Thyroid gland (tissue), 4 donors: ENCODE data around the gene SND1. TPM values are rescaled to one million over a fixed set of nuclear protein-coding genes. Genes with fewer than 3 reads are reported as not detected.
"Not testable (repeated sequence)": the region's sequence is repeated elsewhere in the genome, so short reads cannot be mapped to it uniquely, and the experiment has no call there.

Experiments used
- DNase-seq, 2 donors: peaks; one replicate each; pipeline ENCODE4 v3.0.0-alpha.2; 2019
- H3K27ac ChIP-seq, 3 donors: fragments of 200-600 bp; sonication (generic); 1 replicate in 2 of 3; 2 replicates in 1 of 3; pipeline ENCODE4 v1.5.1; 2016 to 2019; ENCODE audit warnings: mild to moderate bottlenecking in 1 of 3, moderate library complexity in 1 of 3
- H3K27me3 ChIP-seq: fragments of 200-600 bp; sonication (generic); one replicate; pipeline ENCODE4 v1.5.1; 2019
- H3K36me3 ChIP-seq, 2 donors: fragments of 200-600 bp; sonication (generic); one replicate each; pipeline ENCODE4 v1.5.1; 2016 to 2019
- H3K4me1 ChIP-seq, 2 donors: fragments of 200-600 bp; sonication (generic); one replicate each; pipeline ENCODE4 v1.5.1; 2017 to 2019
- H3K4me3 ChIP-seq, 3 donors: fragments of 200-600 bp; sonication (generic); replicated peaks in 1 of 3; 1 replicate in 2 of 3; 2 replicates in 1 of 3; pipeline ENCODE4 v1.5.1; 2016; ENCODE audit warnings: mild to moderate bottlenecking in 1 of 3
- H3K9me3 ChIP-seq: fragments of 200-600 bp; sonication (generic); one replicate; pipeline ENCODE4 v1.5.1; 2017
- POLR2A ChIP-seq, 2 donors: fragments of 450-650 bp; IDR thresholded peaks; one replicate each; pipeline ENCODE4 v1.6.1; 2017; ENCODE audit warnings: antibody characterized with exemption in 2 of 2, mild to moderate bottlenecking in 2 of 2, moderate library complexity in 1 of 2
- WGBS, 2 donors: methylation state at CpG; one replicate each; pipeline ENCODE4 v1.1.5; 2017; 5-methylcytosine and 5-hydroxymethylcytosine counted together
- intact Hi-C: fragments of 100-400 bp; cut with DNase I; formaldehyde crosslinking; loops from one replicate; pipeline ENCODE4 v1.15.1; 2023
- total RNA-seq, 4 donors: library from RNA; depleted of rRNA; stranded (reverse); fragments of >200 nt; gene quantifications; one replicate each; pipeline ENCODE4 v1.2.3, GENCODE V29; 2016
- TF ChIP-seq, protein P1 (sequence below), 6 experiments: fragments of 200-600 bp in 3 of 6; fragments of 450-650 bp in 3 of 6; sonication (generic) in 3 of 6; IDR thresholded peaks; one replicate each; pipeline ENCODE4 v1.5.1; 2016 to 2019; ENCODE audit warnings: antibody characterized with exemption in 6 of 6, mild to moderate bottlenecking in 2 of 6, inconsistent platforms in 1 of 6, moderate library complexity in 1 of 6

The SND1 gene
- total RNA-seq, 4 donors from 2014 or later = 126 to 167 (median 144) TPM

GRCh38 chr7:127667759-127668530 is 16.0 kb downstream of the SND1 start:
- no peaks in the 10 kb centered on the region for H3K27me3 ChIP-seq
- H3K9me3 ChIP-seq = no peaks in the 10 kb centered on the region
- TF ChIP-seq POLR2A (IDR thresholded peaks at IDR 0.05) = no peak
- TF ChIP-seq, protein P1, sequence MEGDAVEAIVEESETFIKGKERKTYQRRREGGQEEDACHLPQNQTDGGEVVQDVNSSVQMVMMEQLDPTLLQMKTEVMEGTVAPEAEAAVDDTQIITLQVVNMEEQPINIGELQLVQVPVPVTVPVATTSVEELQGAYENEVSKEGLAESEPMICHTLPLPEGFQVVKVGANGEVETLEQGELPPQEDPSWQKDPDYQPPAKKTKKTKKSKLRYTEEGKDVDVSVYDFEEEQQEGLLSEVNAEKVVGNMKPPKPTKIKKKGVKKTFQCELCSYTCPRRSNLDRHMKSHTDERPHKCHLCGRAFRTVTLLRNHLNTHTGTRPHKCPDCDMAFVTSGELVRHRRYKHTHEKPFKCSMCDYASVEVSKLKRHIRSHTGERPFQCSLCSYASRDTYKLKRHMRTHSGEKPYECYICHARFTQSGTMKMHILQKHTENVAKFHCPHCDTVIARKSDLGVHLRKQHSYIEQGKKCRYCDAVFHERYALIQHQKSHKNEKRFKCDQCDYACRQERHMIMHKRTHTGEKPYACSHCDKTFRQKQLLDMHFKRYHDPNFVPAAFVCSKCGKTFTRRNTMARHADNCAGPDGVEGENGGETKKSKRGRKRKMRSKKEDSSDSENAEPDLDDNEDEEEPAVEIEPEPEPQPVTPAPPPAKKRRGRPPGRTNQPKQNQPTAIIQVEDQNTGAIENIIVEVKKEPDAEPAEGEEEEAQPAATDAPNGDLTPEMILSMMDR (IDR thresholded peaks at IDR 0.05) = no peak
- no peak overlapping the region for H3K4me3 ChIP-seq
- no peak overlapping the region for H3K27ac ChIP-seq
- no peak for DNase-seq
- no peaks in the 10 kb centered on the region for H3K36me3 ChIP-seq
- H3K4me1 ChIP-seq = no peaks in the 10 kb centered on the region
- intact Hi-C loops = no loop called here
- WGBS, 2 donors = 68 to 81% methylated on average over 2 of the region's 2 CpGs

DNA sequence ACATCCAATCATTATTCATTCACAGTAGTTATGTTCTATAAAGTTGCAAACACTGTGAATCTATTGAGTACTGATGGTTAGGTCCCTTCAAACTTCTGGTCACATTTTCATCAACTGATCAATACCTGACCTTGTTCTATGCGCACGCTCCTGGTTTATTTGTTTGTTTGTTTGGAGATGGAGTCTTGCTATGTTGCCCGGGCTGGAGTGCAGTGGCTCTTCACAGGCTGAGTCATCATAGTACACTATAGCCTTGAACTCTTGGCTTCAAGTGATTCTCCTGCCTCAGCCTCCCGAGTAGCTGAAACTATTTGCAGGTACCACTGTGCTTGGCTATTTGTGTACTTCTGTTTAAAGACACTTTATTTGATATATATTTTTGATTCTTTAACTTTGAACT is 19.3 kb downstream of the SND1 start:
- WGBS, 2 donors = 72 to 96% methylated on average over 4 of the region's 4 CpGs
- Histone ChIP-seq H3K36me3 (no peaks in the 10 kb centered on the region), H3K27ac (no peak overlapping the region), H3K9me3 (no peaks in the 10 kb centered on the region), H3K4me3 (no peak overlapping the region), H3K4me1 (peaks cover 0 to 9% of the 10 kb centered on the region in 2 donors), H3K27me3 (no peaks in the 10 kb centered on the region)
- no peak for TF ChIP-seq POLR2A (IDR thresholded peaks at IDR 0.05)
- TF ChIP-seq, protein P1 (IDR thresholded peaks at IDR 0.05) = no peak
- intact Hi-C loops = no loop called here
- DNase-seq = no peak

GRCh38 chr7:127673902-127674301 is 21.9 kb downstream of the SND1 start:
- Histone ChIP-seq H3K27ac (peak overlapping the region in 1 of 3 donors; percentile 30), H3K4me3 (no peak overlapping the region), H3K4me1 (peaks cover 12 to 23% of the 10 kb centered on the region in 2 donors), H3K9me3 (no peaks in the 10 kb centered on the region), H3K36me3 (peaks cover 0 to 5% of the 10 kb centered on the region in 2 donors), H3K27me3 (no peaks in the 10 kb centered on the region)
- TF ChIP-seq POLR2A (IDR thresholded peaks at IDR 0.05) = no peak
- TF ChIP-seq, protein P1 (IDR thresholded peaks at IDR 0.05) = no peak
- 56 to 69% methylated on average over 3 of the region's 3 CpGs for WGBS, 2 donors
- DNase-seq = no peak
- intact Hi-C loops = no loop called here

- Histone ChIP-seq H3K27ac (no peak overlapping the region), H3K27me3 (no peaks in the 10 kb centered on the region), H3K36me3 (peaks cover 0 to 5% of the 10 kb centered on the region in 2 donors), H3K9me3 (no peaks in the 10 kb centered on the region), H3K4me3 (no peak overlapping the region), H3K4me1 (peaks cover 16 to 26% of the 10 kb centered on the region in 2 donors)
- intact Hi-C loops = no loop called here
- WGBS, 2 donors = 93 to 96% methylated on average over 1 of the region's 1 CpG
- no peak for DNase-seq
- TF ChIP-seq, protein P1 (IDR thresholded peaks at IDR 0.05) = no peak
- TF ChIP-seq POLR2A (IDR thresholded peaks at IDR 0.05) = no peak
Measured at GRCh38 chr7:127674361-127674760, 22.4 kb downstream of the SND1 start.

DNA sequence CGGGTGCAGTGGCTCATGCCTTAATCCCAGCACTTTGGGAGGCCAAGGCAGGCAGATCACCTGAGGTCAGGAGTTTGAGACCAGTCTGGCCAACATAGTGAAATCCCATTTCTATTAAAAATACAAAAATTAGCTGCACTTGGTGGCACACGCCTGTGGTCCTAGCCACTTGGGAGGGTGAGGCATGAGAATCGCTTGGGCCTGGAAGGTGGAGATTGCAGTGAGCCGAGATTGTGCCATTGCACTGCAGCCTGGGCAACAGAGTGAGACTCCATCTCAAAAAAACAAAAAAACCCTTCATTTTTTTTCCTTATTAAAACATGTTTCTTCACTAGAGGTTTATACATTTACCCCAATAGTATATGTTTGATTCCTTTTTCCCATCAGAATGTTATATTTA is 22.9 kb downstream of the SND1 start:
- H3K9me3 ChIP-seq, H3K4me3 ChIP-seq, DNase-seq, H3K27ac ChIP-seq, H3K27me3 ChIP-seq, intact Hi-C loops, H3K36me3 ChIP-seq: not testable (repeated sequence)
- WGBS, 2 donors = 84 to 85% methylated on average over 4 of the region's 4 CpGs
- H3K4me1 ChIP-seq = peaks cover 16 to 26% of the 10 kb centered on the region in 2 donors
